Natural killer cell (primary cell): Measurements from ENCODE around the gene TPPP3. TPM values are rescaled to one million over a fixed set of nuclear protein-coding genes. Genes with fewer than 3 reads are reported as not detected.
"Not testable (repeated sequence)": the region's sequence is repeated elsewhere in the genome, so short reads cannot be mapped to it uniquely, and the experiment has no call there.

Experiments
- ATAC-seq, 3 donors: fragments of 150-1000 bp in 2 of 3; fragments of 200-7000 bp in 1 of 3; cut with Tn5 transposase; 1 replicate in 1 of 3; 2 replicates in 2 of 3; pipeline ENCODE4 v1.10.0; 2021; ENCODE audit warnings: mild to moderate bottlenecking in 2 of 3, moderate library complexity in 2 of 3
- DNase-seq, 2 donors: peaks; one replicate each; pipeline versions ENCODE4 v3.0.0 to v3.0.0-alpha.2; 2013 to 2021; ENCODE audit warnings: mixed read lengths in 1 of 2
- H3K27ac ChIP-seq: one replicate; pipeline ENCODE4 v1.5.1; 2013; ENCODE audit warnings: mild to moderate bottlenecking, low read length
- H3K27me3 ChIP-seq: one replicate; pipeline ENCODE4 v1.6.1; 2013; ENCODE audit warnings: low read length; ENCODE audit not compliant: control insufficient read depth, insufficient read depth
- H3K36me3 ChIP-seq: one replicate; pipeline ENCODE4 v1.6.1; 2013; ENCODE audit warnings: low read length; ENCODE audit not compliant: control insufficient read depth, insufficient read depth
- H3K4me1 ChIP-seq: one replicate; pipeline ENCODE4 v1.6.1; 2013; ENCODE audit warnings: low read length; ENCODE audit not compliant: control insufficient read depth, insufficient read depth
- H3K4me3 ChIP-seq: one replicate; pipeline ENCODE4 v1.5.1; 2013; ENCODE audit warnings: low read length
- H3K9me3 ChIP-seq: one replicate; pipeline ENCODE4 v1.6.1; 2013; ENCODE audit warnings: low read length; ENCODE audit not compliant: control insufficient read depth, insufficient read depth
- H3K27ac Mint-ChIP-seq, 2 donors: one replicate each; pipeline ENCODE4 v1.8.0; 2022; ENCODE audit warnings: mild to moderate bottlenecking in 2 of 2, mixed read lengths in 2 of 2, moderate library complexity in 1 of 2
- H3K27me3 Mint-ChIP-seq, 2 donors: one replicate each; pipeline ENCODE4 v1.8.0; 2022; ENCODE audit warnings: low read depth in 2 of 2, mixed read lengths in 2 of 2
- H3K36me3 Mint-ChIP-seq: one replicate; pipeline ENCODE4 v1.8.0; 2022; ENCODE audit warnings: mixed read lengths
- H3K4me1 Mint-ChIP-seq, 2 donors: one replicate each; pipeline ENCODE4 v1.8.0; 2022; ENCODE audit warnings: mixed read lengths in 2 of 2
- H3K4me3 Mint-ChIP-seq: one replicate; pipeline ENCODE4 v1.8.0; 2022; ENCODE audit warnings: mild to moderate bottlenecking, moderate library complexity, mixed read lengths
- H3K9me3 Mint-ChIP-seq, 2 donors: one replicate each; pipeline ENCODE4 v1.8.0; 2022; ENCODE audit warnings: mixed read lengths in 2 of 2
- CTCF ChIP-seq: fragments of 200-600 bp; IDR thresholded peaks from one replicate; pipeline ENCODE4 v1.8.0; 2022; ENCODE audit warnings: antibody characterized with exemption
- WGBS: methylation state at CpG from one replicate; pipeline ENCODE4 v1.1.7; 2013; ENCODE audit warnings: missing lambda C conversion rate; ENCODE audit not compliant: insufficient coverage; 5-methylcytosine and 5-hydroxymethylcytosine counted together
- intact Hi-C: fragments of 100-400 bp; cut with micrococcal nuclease; formaldehyde crosslinking; loops from one replicate; pipeline ENCODE4 v1.14.2; 2022
- total RNA-seq, 4 donors: library from RNA; stranded (reverse); fragments of 120-200 nt in 1 of 4; gene quantifications; one replicate each; pipeline versions ENCODE4 v1.2.3 to v1.2.4, GENCODE V29; 2013 to 2022

TPPP3 gene
- total RNA-seq, 3 donors from 2014 or later (not counting 1 experiment from before 2014, with no cell fraction given), result 0.66 to 3.0 (median 1.4) TPM

- no peak for DNase-seq
- intact Hi-C loops, result no loop called here
- Histone ChIP-seq H3K4me3 (no peak overlapping the region), H3K27ac (no peak overlapping the region), H3K4me1 (peaks cover 6% of the 10 kb centered on the region), H3K36me3 (no peaks in the 10 kb centered on the region), H3K27me3 (no peaks in the 10 kb centered on the region), H3K9me3 (no peaks in the 10 kb centered on the region)
- no peak overlapping the region for H3K27ac Mint-ChIP-seq
- 95% methylated on average over 7 of the region's 8 CpGs for WGBS
- H3K36me3 Mint-ChIP-seq, result no peaks in the 10 kb centered on the region
- no peak for ATAC-seq
- H3K9me3 Mint-ChIP-seq, result no peaks in the 10 kb centered on the region
- no peaks in the 10 kb centered on the region for H3K4me1 Mint-ChIP-seq
- no peak for TF ChIP-seq CTCF
- H3K27me3 Mint-ChIP-seq, result peaks cover 0 to 5% of the 10 kb centered on the region in 2 donors
- no peak overlapping the region for H3K4me3 Mint-ChIP-seq
Measured at GRCh38 chr16:67384778-67385510, 8.4 kb downstream of the TPPP3 start.

GRCh38 chr16:67383284-67383683 is 10.0 kb downstream of the TPPP3 start:
- Mint-ChIP-seq H3K27me3 (peaks cover 0 to 5% of the 10 kb centered on the region in 2 donors), H3K4me1 (no peaks in the 10 kb centered on the region), H3K4me3 (no peak overlapping the region), H3K36me3 (no peaks in the 10 kb centered on the region), H3K27ac (no peak overlapping the region), H3K9me3 (no peaks in the 10 kb centered on the region)
- H3K9me3 ChIP-seq, result no peaks in the 10 kb centered on the region
- TF ChIP-seq CTCF, result no peak
- DNase-seq (no peak), ATAC-seq (no peak)
- 90% methylated on average over 2 of the region's 3 CpGs for WGBS
- no peaks in the 10 kb centered on the region for H3K4me1 ChIP-seq
- H3K27me3 ChIP-seq, result no peaks in the 10 kb centered on the region
- no peak overlapping the region for H3K4me3 ChIP-seq
- intact Hi-C loops, result no loop called here
- no peak overlapping the region for H3K27ac ChIP-seq
- no peaks in the 10 kb centered on the region for H3K36me3 ChIP-seq

- DNase-seq (no peak), ATAC-seq (no peak)
- H3K27ac Mint-ChIP-seq, result no peak overlapping the region
- H3K27me3 Mint-ChIP-seq, result no peaks in the 10 kb centered on the region
- Histone ChIP-seq H3K27ac (no peak overlapping the region), H3K9me3 (no peaks in the 10 kb centered on the region), H3K27me3 (no peaks in the 10 kb centered on the region), H3K36me3 (no peaks in the 10 kb centered on the region), H3K4me1 (no peaks in the 10 kb centered on the region), H3K4me3 (no peak overlapping the region)
- no peaks in the 10 kb centered on the region for H3K9me3 Mint-ChIP-seq
- intact Hi-C loops, result no loop called here
- no peak for TF ChIP-seq CTCF
- no peaks in the 10 kb centered on the region for H3K4me1 Mint-ChIP-seq
- no peak overlapping the region for H3K4me3 Mint-ChIP-seq
- no peaks in the 10 kb centered on the region for H3K36me3 Mint-ChIP-seq
- 90% methylated on average over 1 of the region's 1 CpG for WGBS
Measured at GRCh38 chr16:67378642-67379041, 14.7 kb downstream of the TPPP3 start.

GRCh38 chr16:67376012-67376411 is 17.3 kb downstream of the TPPP3 start:
- H3K4me3 ChIP-seq, H3K4me1 ChIP-seq, intact Hi-C loops, H3K4me1 Mint-ChIP-seq, H3K9me3 ChIP-seq, H3K27ac Mint-ChIP-seq, H3K36me3 ChIP-seq, H3K36me3 Mint-ChIP-seq, H3K27ac ChIP-seq, H3K9me3 Mint-ChIP-seq, H3K27me3 ChIP-seq, ATAC-seq, H3K27me3 Mint-ChIP-seq, H3K4me3 Mint-ChIP-seq, DNase-seq: not testable (repeated sequence)
- 90% methylated on average over 9 of the region's 11 CpGs for WGBS
